ENCODE results near the gene TRIP13.

DNA sequence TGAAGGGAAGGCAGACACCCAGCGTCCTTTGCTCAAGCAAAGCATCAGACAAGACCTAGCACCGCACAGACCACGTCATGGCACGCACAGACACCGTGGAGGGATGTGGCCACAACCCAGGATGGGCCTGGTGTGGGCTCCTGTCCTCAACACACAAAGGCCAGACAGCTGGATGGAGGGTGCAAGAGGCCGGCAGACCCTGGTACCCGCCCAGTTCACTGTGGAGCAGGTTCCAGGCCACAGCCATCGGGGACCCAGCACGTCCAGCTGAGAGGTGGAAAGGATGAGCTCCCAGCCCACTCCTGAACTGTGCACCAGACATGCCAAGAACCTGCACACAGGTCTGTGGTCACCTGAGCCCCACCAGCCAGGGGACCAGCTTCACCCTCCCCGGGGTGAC is 26.9 kb upstream of the TRIP13 start:
- TF ChIP-seq, protein P1, sequence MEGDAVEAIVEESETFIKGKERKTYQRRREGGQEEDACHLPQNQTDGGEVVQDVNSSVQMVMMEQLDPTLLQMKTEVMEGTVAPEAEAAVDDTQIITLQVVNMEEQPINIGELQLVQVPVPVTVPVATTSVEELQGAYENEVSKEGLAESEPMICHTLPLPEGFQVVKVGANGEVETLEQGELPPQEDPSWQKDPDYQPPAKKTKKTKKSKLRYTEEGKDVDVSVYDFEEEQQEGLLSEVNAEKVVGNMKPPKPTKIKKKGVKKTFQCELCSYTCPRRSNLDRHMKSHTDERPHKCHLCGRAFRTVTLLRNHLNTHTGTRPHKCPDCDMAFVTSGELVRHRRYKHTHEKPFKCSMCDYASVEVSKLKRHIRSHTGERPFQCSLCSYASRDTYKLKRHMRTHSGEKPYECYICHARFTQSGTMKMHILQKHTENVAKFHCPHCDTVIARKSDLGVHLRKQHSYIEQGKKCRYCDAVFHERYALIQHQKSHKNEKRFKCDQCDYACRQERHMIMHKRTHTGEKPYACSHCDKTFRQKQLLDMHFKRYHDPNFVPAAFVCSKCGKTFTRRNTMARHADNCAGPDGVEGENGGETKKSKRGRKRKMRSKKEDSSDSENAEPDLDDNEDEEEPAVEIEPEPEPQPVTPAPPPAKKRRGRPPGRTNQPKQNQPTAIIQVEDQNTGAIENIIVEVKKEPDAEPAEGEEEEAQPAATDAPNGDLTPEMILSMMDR (conservative IDR thresholded peaks at IDR 0.05; ENCODE audit: low read depth, low read length) = no peak
- no peak for TF ChIP-seq BHLHE40 (IDR thresholded peaks at IDR 0.05; ENCODE audit: low read depth, low read length)
- no peak for TF ChIP-seq MXI1 (IDR thresholded peaks at IDR 0.05; ENCODE audit: borderline replicate concordance, low read depth, low read length)
- TF ChIP-seq, protein P2, sequence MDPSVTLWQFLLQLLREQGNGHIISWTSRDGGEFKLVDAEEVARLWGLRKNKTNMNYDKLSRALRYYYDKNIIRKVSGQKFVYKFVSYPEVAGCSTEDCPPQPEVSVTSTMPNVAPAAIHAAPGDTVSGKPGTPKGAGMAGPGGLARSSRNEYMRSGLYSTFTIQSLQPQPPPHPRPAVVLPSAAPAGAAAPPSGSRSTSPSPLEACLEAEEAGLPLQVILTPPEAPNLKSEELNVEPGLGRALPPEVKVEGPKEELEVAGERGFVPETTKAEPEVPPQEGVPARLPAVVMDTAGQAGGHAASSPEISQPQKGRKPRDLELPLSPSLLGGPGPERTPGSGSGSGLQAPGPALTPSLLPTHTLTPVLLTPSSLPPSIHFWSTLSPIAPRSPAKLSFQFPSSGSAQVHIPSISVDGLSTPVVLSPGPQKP (IDR thresholded peaks at IDR 0.05; ENCODE audit: borderline replicate concordance, low read depth, low read length) = no peak
- no peak for TF ChIP-seq POLR2A (IDR thresholded peaks at IDR 0.05; ENCODE audit: low read depth, low read length)
- no peak for TF ChIP-seq RAD21 (IDR thresholded peaks at IDR 0.05; ENCODE audit: low read length)
- no peak for TF ChIP-seq SMC3 (IDR thresholded peaks at IDR 0.05; ENCODE audit: low read depth, low read length)
- no peak for TF ChIP-seq CEBPB (IDR thresholded peaks at IDR 0.05; ENCODE audit: low read depth, low read length)

All from IMR-90 (cell line).